Muscle layer of duodenum (tissue), 2 donors: ENCODE data around the gene WNT16.

Experiments
- H3K27ac ChIP-seq: one replicate; pipeline ENCODE4 v1.7.0; 2013; ENCODE audit warnings: mild to moderate bottlenecking, low read length
- H3K27me3 ChIP-seq: one replicate; pipeline ENCODE4 v1.7.0; 2013; ENCODE audit warnings: low read depth, mild to moderate bottlenecking, control low read depth, low read length
- H3K36me3 ChIP-seq, 2 donors: one replicate each; pipeline ENCODE4 v1.7.0; 2013; ENCODE audit warnings: low read length in 2 of 2, control low read depth in 1 of 2, mild to moderate bottlenecking in 1 of 2; ENCODE audit not compliant: insufficient read depth in 2 of 2, control insufficient read depth in 1 of 2
- H3K4me1 ChIP-seq, 2 donors: one replicate each; pipeline ENCODE4 v1.7.0; 2013; ENCODE audit warnings: low read length in 2 of 2, mild to moderate bottlenecking in 2 of 2, control low read depth in 1 of 2, moderate library complexity in 1 of 2; ENCODE audit not compliant: insufficient read depth in 2 of 2, control insufficient read depth in 1 of 2
- H3K4me3 ChIP-seq, 2 donors: one replicate each; pipeline ENCODE4 v1.7.0; 2013; ENCODE audit warnings: low read length in 2 of 2, low read depth in 1 of 2, mild to moderate bottlenecking in 1 of 2
- H3K9me3 ChIP-seq, 2 donors: one replicate each; pipeline ENCODE4 v1.7.0; 2013; ENCODE audit warnings: low read length in 2 of 2, control low read depth in 1 of 2, mild to moderate bottlenecking in 1 of 2; ENCODE audit not compliant: control insufficient read depth in 1 of 2
- donor health status: healthy.

WNT16 gene

GRCh38 chr7:121334376-121334775, 5.6 kb downstream of the WNT16 start:
- Histone ChIP-seq H3K9me3 (no peaks in the 10 kb centered on the region), H3K4me1 (peaks cover 0 to 15% of the 10 kb centered on the region in 2 donors), H3K27me3 (peaks cover 35% of the 10 kb centered on the region), H3K4me3 (no peak overlapping the region), H3K36me3 (no peaks in the 10 kb centered on the region), H3K27ac (no peak overlapping the region)

GRCh38 chr7:121334875-121335648, 6.3 kb downstream of the WNT16 start:
- Histone ChIP-seq H3K4me1 (peaks cover 0 to 8% of the 10 kb centered on the region in 2 donors), H3K27me3 (peaks cover 28% of the 10 kb centered on the region), H3K9me3 (no peaks in the 10 kb centered on the region), H3K36me3 (no peaks in the 10 kb centered on the region), H3K27ac (no peak overlapping the region), H3K4me3 (no peak overlapping the region)

- Histone ChIP-seq H3K4me3 (no peak overlapping the region), H3K27ac (no peak overlapping the region), H3K27me3 (peaks cover 14% of the 10 kb centered on the region), H3K36me3 (no peaks in the 10 kb centered on the region), H3K9me3 (no peaks in the 10 kb centered on the region), H3K4me1 (no peaks in the 10 kb centered on the region)
Observed at GRCh38 chr7:121336579-121336978, 7.8 kb downstream of the WNT16 start.

- Histone ChIP-seq H3K36me3 (no peaks in the 10 kb centered on the region), H3K27ac (no peak overlapping the region), H3K4me3 (no peak overlapping the region), H3K9me3 (no peaks in the 10 kb centered on the region), H3K27me3 (peaks cover 6% of the 10 kb centered on the region), H3K4me1 (no peaks in the 10 kb centered on the region)
Observed at GRCh38 chr7:121337398-121337797, 8.6 kb downstream of the WNT16 start.

GRCh38 chr7:121339082-121339481, 10.3 kb downstream of the WNT16 start:
- peaks cover 4% of the 10 kb centered on the region for H3K27me3 ChIP-seq
- no peak overlapping the region for H3K4me3 ChIP-seq
- H3K9me3 ChIP-seq = no peaks in the 10 kb centered on the region
- no peaks in the 10 kb centered on the region for H3K4me1 ChIP-seq
- H3K27ac ChIP-seq = no peak overlapping the region
- H3K36me3 ChIP-seq = no peaks in the 10 kb centered on the region

GRCh38 chr7:121341933-121342332, 13.1 kb downstream of the WNT16 start:
- no peak overlapping the region for H3K27ac ChIP-seq
- H3K4me1 ChIP-seq = no peaks in the 10 kb centered on the region
- H3K27me3 ChIP-seq = no peaks in the 10 kb centered on the region
- peaks cover 0 to 1% of the 10 kb centered on the region in 2 donors for H3K36me3 ChIP-seq
- no peaks in the 10 kb centered on the region for H3K9me3 ChIP-seq
- H3K4me3 ChIP-seq = no peak overlapping the region

- no peak overlapping the region for H3K27ac ChIP-seq
- no peak overlapping the region for H3K4me3 ChIP-seq
- no peaks in the 10 kb centered on the region for H3K9me3 ChIP-seq
- peaks cover 0 to 5% of the 10 kb centered on the region in 2 donors for H3K36me3 ChIP-seq
- no peaks in the 10 kb centered on the region for H3K27me3 ChIP-seq
- H3K4me1 ChIP-seq = no peaks in the 10 kb centered on the region
Observed at GRCh38 chr7:121342631-121343030, 13.8 kb downstream of the WNT16 start.

GRCh38 chr7:121343302-121343701, 14.5 kb downstream of the WNT16 start:
- Histone ChIP-seq H3K36me3 (peaks cover 0 to 5% of the 10 kb centered on the region in 2 donors), H3K4me1 (no peaks in the 10 kb centered on the region), H3K4me3 (no peak overlapping the region), H3K9me3 (no peaks in the 10 kb centered on the region), H3K27me3 (no peaks in the 10 kb centered on the region), H3K27ac (no peak overlapping the region)

- Histone ChIP-seq H3K36me3 (peaks cover 0 to 5% of the 10 kb centered on the region in 2 donors), H3K4me1 (no peaks in the 10 kb centered on the region), H3K27me3 (no peaks in the 10 kb centered on the region), H3K9me3 (no peaks in the 10 kb centered on the region), H3K27ac (no peak overlapping the region), H3K4me3 (no peak overlapping the region)
Observed at GRCh38 chr7:121344093-121344492, 15.3 kb downstream of the WNT16 start.

GRCh38 chr7:121344497-121344896, 15.7 kb downstream of the WNT16 start:
- no peak overlapping the region for H3K4me3 ChIP-seq
- H3K36me3 ChIP-seq = peaks cover 0 to 5% of the 10 kb centered on the region in 2 donors
- H3K27ac ChIP-seq = no peak overlapping the region
- H3K27me3 ChIP-seq = no peaks in the 10 kb centered on the region
- H3K4me1 ChIP-seq = no peaks in the 10 kb centered on the region
- H3K9me3 ChIP-seq = no peaks in the 10 kb centered on the region

- Histone ChIP-seq H3K4me3 (no peak overlapping the region), H3K36me3 (peaks cover 25 to 32% of the 10 kb centered on the region in 2 donors), H3K27ac (no peak overlapping the region), H3K4me1 (no peaks in the 10 kb centered on the region), H3K9me3 (no peaks in the 10 kb centered on the region), H3K27me3 (no peaks in the 10 kb centered on the region)
Observed at GRCh38 chr7:121351682-121352081, 22.9 kb downstream of the WNT16 start.

- Histone ChIP-seq H3K27me3 (no peaks in the 10 kb centered on the region), H3K4me3 (no peak overlapping the region), H3K27ac (no peak overlapping the region), H3K36me3 (peaks cover 27 to 37% of the 10 kb centered on the region in 2 donors), H3K4me1 (no peaks in the 10 kb centered on the region), H3K9me3 (no peaks in the 10 kb centered on the region)
Observed at GRCh38 chr7:121352323-121352722, 23.5 kb downstream of the WNT16 start.
